ENCODE data around the gene CRTC1.
"Not testable (repeated sequence)": the region's sequence is repeated elsewhere in the genome, so short reads cannot be mapped to it uniquely, and the experiment has no call there.

Gene CRTC1

GRCh38 chr19:18733762-18734332 is 50.4 kb downstream of the CRTC1 start:
- DNase-seq = not testable (repeated sequence)

DNA sequence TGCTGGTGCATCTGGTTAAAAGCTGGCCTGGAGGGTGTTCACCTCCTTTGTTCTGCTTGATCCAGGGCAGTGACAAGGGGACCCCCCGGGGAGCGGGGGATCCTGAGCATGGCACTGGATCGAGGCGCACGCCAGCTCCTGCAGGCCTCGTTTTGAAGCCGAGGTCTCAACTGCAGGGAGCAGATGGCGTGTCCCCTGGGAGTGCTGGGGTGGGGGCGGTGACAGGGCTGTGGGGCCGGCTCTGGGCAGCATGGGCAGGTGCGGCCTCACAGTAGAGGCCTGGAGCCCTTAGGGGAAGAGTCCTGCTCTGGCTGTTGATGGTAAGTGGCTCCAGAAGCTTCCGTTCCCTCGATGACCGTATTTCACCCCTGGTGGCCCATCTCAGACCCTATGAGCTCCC is 51.8 kb downstream of the CRTC1 start:
- no peak for DNase-seq

DNA sequence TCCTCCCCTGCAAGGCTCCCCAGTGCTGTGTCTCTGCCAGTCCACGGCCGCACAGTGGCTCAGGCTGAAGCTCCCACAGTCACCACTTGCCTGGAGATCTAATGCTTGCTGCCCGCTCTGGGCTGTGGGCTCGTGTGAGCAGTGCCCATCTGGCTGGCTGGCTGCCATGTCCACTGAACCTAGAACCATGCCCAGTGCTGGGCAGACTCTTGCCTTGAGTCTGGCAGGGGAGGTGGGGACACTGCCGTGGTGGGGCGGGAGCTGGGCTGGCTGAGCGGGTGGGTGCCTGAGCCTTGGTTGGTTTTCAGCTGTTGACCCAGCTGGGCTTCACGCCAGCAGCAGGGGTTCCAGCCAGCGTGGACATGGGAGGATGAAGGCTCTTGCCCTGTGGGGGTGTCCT is 52.3 kb downstream of the CRTC1 start:
- no peak for DNase-seq

GRCh38 chr19:18736415-18737336 is 53.2 kb downstream of the CRTC1 start:
- DNase-seq = no peak

GRCh38 chr19:18737337-18737953 is 54.0 kb downstream of the CRTC1 start:
- DNase-seq = no peak

DNA sequence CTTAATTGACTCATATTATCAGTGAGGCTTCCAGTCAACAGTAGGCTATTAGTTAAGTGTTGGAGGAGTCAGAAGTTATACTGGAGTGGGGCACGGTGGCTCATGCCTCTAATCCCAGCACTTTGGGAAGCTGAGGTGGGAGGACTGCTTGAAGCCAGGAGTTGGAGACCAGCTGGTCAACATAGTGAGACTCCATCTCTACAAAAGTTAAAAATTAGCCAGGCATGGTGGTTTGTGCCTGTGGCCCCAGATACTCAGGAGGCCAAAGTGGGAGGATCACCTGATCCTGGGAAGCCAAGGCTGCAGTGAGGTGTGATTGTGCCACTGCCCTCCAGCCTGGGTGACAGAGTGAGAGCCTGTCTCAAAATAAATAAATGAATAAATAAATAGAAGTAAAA is 54.5 kb downstream of the CRTC1 start:
- no peak for DNase-seq

GRCh38 chr19:18738961-18739690 is 55.6 kb downstream of the CRTC1 start:
- DNase-seq = no peak

GRCh38 chr19:18741124-18742121 is 57.9 kb downstream of the CRTC1 start:
- peak; percentile 90 for DNase-seq

- DNase-seq = no peak
These were observed 58.8 kb downstream of the CRTC1 start for GRCh38 chr19:18742324-18742723.

DNA sequence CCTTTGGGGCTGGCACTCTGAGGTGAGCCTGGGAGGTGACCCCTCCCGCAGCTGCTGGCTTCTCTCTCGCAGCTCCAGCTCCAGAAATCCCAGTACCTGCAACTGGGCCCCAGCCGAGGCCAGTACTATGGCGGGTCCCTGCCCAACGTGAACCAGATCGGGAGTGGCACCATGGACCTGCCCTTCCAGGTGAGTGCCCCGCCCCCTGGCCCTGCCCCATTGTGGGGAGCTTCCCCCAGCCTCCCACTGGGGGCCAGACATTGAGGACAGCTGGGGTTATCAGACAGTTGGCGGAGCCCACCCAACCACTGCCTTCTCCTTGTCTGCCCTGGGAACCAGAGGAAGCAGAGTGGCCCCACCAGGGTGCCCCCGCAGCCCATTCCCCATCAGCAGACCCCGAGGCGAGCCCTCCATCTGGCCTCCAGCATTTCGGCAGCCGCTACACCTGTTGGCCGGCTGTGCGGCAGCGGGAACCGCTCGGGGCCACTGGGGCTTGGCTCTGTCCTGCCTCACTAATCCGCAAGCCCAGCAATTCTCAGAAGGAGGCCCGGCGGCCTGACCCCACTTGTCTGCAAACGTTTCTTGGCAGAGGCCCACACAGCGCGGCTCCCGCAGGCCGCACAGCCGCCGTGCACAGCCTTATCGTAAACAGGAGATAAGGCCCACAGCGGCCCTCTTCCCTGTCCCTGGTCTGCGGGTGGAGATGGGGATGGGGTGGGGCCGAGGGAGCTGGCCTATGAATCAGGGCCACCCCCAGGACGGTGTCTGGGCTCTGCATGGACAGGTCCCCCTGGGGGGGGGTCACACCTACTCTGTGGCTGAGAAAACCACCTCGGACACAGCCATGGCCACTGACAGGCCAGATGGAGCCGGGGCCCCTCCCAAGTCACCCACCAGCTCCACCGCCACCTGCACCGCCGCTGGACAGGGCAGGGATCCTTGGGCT is 59.6 kb downstream of the CRTC1 start:
- no peak for DNase-seq

- no peak for DNase-seq
These were observed 60.4 kb downstream of the CRTC1 start for GRCh38 chr19:18743784-18744418.

GRCh38 chr19:18745012-18745735 is 61.7 kb downstream of the CRTC1 start:
- DNase-seq = no peak

GRCh38 chr19:18745931-18746330 is 62.5 kb downstream of the CRTC1 start:
- DNase-seq = no peak

DNA sequence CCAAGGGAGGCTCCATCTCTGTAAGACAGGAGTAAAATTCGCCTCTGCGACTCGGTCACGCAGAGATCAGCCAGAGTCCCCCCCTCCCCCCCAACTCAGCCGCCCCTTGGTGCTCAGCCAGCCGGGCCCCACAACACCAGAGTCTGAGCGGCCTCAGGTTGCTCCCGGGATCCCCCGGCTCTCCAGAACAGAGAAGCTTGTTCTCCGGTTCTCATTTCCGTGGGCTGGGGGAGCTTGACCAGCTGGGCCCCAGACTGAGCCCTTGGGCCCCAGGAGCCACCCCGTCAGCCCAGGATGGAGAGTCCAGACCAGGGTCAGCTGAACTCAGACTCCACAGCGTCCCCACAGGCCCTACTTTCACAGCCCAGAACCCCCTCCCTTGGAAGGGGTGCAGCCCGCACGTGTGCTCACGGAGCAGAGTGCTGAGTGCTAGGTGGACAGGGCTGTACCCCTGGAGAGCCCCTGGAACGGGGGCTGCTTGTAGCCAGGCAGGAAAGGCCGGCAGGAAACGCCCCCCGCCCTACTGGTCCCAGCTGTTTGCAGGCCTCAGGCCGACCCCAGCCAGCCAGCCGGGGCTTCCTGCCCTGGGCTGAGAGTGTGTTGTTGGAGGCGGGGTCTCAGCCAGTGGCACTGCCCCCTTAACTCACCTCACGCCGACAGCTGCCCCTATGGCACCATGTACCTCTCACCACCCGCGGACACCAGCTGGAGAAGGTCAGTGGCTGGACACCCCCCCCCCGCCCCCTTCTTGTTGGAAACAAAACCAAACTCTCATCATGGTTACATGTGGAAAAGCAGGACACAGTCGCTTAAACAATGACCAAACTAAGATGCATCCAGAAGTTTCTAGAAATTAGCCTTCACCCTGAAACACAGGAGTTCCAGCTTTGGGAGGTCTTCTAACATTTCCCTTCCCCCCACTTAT is 63.2 kb downstream of the CRTC1 start:
- no peak for DNase-seq

DNA sequence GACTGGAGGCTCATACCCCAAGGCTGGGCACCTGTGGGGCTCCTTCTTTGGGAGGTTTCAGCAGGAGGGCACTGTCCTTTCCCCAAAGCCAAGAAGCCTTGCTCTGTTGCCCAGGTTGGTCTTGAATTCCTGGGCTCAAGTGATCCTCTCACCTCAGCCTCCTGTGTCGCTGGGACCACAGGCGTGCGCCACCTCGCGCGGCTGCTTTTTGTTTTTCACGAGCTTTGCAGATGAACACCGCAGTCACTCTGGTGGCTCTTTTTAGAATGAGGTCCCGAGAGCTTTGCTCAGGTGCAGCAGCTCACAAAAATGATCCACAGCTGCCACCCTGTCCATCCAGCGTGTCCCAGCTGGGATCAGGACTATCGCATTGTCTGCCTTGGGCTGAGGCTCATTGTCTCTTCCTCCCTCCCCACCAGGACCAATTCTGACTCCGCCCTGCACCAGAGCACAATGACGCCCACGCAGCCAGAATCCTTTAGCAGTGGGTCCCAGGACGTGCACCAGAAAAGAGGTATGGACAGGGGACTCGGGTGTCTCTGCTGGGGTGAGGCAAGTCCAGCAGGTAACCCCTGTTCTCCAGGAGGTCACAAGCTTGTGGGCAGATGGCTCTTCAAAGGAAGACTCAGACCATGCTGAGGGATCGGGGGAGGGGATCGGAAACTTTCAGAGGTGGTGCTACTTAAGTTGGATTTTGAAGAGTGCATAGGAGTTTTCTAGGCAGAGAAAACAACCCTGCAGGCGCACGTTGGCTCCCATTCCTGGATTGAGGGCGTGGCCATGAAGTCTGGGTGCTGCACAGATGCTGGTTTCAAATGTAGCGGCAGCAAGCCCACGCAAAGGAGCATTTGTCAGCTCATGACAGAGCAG is 66.1 kb downstream of the CRTC1 start:
- DNase-seq = no peak

GRCh38 chr19:18750295-18750970 is 67.0 kb downstream of the CRTC1 start:
- DNase-seq = no peak

GRCh38 chr19:18751571-18751970 is 68.1 kb downstream of the CRTC1 start:
- DNase-seq = no peak

Data from NCI-H510A (cell line).